Erythroblast (primary cell): Measurements from ENCODE around the gene PYDC2.

ENCODE experiments used
- DNase-seq, 2 experiments: peaks; one replicate each; lab custom pipeline; 2025; lab: John Stamatoyannopoulos, UW
- GATA1 ChIP-seq: IDR thresholded peaks from 2 replicates; pipeline ENCODE4 v1.6.1; 2011; ENCODE audit warnings: low read depth, mild to moderate bottlenecking, control low read depth, low read length, moderate library complexity
- POLR2A ChIP-seq: IDR thresholded peaks from 2 replicates; pipeline ENCODE4 v1.6.1; 2011; ENCODE audit warnings: mild to moderate bottlenecking, low read length

PYDC2 gene

DNA sequence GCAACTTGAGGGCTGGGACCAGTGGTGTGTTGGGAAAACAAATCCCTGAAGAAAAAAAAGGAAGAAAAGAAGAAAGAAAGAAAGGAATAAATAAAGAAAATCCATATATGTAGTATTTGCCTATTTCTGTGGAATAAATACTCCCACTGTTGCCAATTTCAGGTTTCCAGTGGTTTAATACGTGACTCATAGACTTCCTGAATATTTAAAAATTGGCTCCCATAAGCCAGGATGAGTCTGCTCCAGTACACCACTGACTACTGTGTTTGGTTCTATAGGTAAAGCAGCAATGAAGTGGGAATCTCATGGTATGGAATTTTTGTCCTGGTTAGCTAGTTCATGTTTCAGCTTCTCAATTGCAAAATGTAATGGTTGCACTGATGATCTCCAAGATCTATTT, 31.6 kb downstream of the PYDC2 start:
- DNase-seq, result no peak
- TF ChIP-seq POLR2A (no peak), GATA1 (no peak)

GRCh38 chr3:191493336-191493735, 32.4 kb downstream of the PYDC2 start:
- TF ChIP-seq GATA1, result no peak
- TF ChIP-seq POLR2A, result no peak

GRCh38 chr3:191499307-191500080, 38.5 kb downstream of the PYDC2 start:
- no peak for DNase-seq
- TF ChIP-seq POLR2A (no peak), GATA1 (no peak)

More at GRCh38 chr3:191493336-191493735, 32.4 kb downstream of the PYDC2 start:
- DNase-seq, result no peak

DNA sequence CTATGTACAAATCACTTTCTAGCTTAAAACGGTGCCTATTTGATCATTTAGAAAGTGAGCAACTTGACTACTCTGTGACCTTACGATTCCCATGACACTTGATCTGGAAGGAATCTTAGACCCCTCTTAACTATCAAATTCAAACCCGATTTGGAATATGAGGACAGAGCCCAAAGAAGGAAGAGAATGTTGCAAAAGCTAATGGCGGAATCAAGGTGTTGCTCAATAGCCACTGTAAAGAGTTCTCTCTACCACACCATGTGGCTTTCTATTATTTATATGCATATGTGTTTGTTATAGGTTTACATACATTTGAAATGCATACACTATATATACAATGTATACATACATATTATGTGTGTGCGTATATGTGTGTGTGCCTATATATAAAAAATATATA, 39.9 kb downstream of the PYDC2 start:
- DNase-seq, result no peak

DNA sequence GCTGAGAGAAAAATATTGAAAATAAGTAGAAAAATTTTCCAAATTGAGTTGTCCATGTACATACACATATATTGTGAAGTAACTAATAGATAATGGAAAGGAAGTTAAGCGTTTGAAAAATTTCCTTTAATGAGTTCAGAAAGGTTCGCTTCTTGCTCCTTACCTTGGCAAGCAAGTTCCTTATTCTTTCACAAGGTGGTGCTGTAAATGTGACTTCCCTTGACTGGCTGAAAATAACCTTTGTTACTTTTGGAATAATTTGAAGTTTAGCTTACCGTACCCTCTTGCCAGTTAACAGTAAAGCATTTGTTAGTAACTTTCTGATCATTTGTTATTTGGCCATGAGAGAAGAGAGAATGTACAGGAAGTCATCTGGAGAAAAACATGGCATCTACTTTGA, 41.6 kb downstream of the PYDC2 start:
- no peak for DNase-seq
- no peak for TF ChIP-seq POLR2A
- no peak for TF ChIP-seq GATA1

More for the DNA sequence above, 39.9 kb downstream of the PYDC2 start:
- TF ChIP-seq GATA1, result no peak
- TF ChIP-seq POLR2A, result no peak

- DNase-seq, result no peak
- TF ChIP-seq POLR2A (no peak), GATA1 (no peak)
Observed at GRCh38 chr3:191509078-191509477, 48.1 kb downstream of the PYDC2 start.
